H4 (cell line): ENCODE results near the gene GPR39. TPM values are rescaled to one million over a fixed set of nuclear protein-coding genes. Genes with fewer than 3 reads are reported as not detected.

Source experiments
- DNase-seq: peaks from one replicate; pipeline ENCODE4 v3.0.0-alpha.2; 2015; ENCODE audit warnings: low spot score
- total RNA-seq: library from RNA; depleted of rRNA; stranded (reverse); fragments of >200 nt; shearing (Covaris generic); gene quantifications from 2 replicates; pipeline ENCODE4 v1.2.3, GENCODE V29; 2014

Gene GPR39
- total RNA-seq, 1 experiment from 2014 or later: 5.1 TPM

DNA sequence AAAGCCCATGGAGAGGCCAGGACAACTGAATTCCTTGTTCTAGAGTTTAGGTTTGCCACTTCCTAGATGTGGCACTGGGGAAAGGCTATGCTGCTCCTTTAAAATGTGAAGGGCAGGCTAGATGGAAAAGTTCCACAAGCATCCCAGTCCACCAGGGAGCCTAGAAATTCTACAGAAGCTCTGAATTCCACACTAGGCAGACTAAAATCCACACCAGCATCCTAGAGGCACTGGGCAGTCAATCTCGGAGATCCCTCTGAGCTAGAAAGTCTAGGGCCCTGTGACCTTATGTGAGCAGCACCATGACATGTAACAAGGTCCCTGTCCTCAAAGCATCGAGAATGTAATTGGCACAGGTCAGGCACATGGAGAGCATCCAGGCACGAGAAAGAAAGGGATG lies 181.9 kb downstream of the GPR39 start:
- DNase-seq: no peak

DNA sequence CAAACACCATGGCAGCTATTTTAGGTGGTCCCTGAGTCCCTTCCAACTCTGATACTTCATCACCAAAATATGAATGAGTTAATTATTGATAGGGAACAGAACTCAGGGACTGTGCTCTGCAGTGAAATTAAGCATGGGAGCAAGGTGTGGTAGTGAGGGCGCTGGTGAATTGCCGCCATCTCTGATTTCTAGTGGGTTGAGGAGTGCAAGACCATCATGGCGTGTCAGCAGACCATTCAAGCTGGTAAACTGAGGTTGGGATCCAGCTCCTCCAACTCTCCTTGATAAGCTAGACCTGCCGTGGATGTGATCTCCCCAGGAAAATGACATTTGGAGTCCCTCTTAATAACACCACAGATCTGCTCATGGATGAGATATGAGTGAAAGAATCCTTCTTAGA lies 183.0 kb downstream of the GPR39 start:
- DNase-seq: no peak

- no peak for DNase-seq
These were observed 188.0 kb downstream of the GPR39 start for GRCh38 chr2:132604561-132604960.

GRCh38 chr2:132605236-132606180 lies 188.9 kb downstream of the GPR39 start:
- no peak for DNase-seq

GRCh38 chr2:132606649-132607048 lies 190.0 kb downstream of the GPR39 start:
- DNase-seq: no peak

DNA sequence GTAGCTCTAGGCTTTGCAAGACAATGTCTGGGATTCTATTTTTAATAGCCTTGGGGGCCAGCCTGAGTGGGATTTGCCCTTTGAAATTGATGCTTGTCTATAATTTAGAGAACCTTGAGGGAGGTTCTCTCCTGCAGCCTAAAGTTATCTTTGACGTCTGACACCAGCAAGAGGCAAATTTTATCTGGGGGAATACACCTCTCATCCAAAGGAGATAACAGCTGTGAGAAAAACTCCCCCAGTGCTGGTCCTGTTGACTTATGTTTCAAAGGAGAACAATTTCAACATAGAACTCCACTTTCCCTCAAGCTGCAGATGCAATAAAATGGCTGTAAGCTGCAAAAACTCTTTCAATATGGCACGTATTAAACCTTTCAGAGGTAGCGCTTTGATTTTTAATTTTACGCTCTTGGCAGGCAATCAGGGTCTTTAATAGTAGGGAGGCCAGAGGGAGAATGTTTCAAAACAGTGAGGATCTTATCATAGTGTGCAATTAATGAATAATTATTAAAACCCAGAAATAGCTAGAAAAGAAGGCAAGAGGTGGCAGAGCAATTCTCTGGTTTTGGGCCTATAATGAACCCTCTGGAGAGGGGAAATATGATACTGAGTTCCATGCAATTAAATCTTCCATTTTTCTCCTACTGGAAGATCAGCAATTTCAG lies 191.0 kb downstream of the GPR39 start:
- DNase-seq: no peak

DNA sequence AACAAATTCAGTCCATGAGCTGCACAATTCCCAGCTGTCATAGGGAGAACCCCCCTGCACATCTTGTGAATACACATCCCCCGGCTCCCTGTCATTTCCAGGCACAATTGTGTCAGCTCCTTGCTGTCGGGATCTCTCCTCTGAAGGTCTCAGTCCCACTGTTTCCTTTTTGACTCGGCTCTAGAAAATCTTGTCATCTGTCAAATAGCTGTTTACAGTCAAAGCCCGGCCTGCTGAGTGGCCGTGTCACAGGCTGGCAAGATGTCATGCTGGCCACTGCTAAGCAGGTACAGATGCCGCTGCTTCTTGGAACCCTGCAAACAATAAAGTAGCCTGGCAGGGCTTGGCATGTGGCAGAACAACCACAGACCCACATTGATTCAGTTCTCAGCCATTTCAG lies 191.7 kb downstream of the GPR39 start:
- no peak for DNase-seq

DNA sequence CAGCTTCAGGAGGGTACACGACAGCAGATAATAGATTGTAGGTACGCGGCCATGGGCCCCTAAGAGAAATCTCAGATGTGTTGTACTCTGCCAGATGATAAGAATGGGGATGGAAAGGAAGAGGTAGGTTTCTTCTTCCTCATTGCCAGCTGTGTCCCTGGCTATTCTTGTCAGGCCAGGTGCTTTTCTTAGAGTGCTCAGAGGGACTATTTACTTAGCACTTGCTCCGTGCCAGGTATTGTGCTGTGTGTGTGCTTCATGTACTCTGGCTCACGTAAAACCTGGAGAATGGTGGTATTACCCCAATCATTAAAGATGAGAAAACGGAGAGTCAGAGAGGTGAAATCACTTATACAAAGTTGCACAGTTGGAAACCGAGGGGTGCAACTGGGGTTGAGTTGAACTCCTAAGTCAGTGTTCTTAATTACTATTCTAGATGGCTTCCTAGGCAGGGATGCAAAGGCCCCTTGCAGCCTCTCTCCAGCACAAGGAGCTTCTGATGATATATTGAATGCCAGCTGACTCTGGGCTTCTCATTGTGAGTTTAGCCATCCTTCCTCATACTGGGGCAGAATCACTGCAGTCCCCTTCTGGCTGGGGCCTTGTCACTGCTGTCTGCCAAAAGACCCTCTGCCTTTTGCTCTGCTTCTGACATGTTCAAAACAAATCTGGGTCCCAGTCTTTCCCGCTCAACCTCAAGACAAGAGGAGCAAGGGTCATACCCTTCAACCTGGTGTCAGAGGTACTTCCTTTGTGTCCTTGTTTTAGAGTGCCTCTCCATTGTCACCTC lies 192.7 kb downstream of the GPR39 start:
- DNase-seq: no peak

DNA sequence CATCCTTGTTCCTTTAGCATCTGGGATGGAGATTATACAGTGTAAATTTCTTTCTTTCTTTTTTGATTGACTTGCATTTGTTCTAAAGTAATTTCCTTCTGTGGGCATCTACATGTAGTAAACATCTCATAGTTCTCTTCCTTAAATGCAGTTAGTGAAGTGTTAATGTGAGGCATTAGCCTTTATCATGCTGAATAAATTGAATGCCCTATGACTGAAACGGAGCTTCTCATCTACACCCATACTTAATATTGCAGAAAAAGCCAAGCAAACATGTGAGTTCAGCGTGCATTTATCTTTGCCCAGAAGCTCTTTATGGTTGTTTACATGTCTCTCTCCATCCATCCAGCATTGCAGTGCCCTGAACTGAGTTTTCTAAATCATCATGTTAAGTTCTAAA lies 195.1 kb downstream of the GPR39 start:
- DNase-seq: no peak

GRCh38 chr2:132615329-132616085 lies 198.9 kb downstream of the GPR39 start:
- no peak for DNase-seq

GRCh38 chr2:132617989-132618388 lies 201.4 kb downstream of the GPR39 start:
- DNase-seq: no peak

- DNase-seq: no peak
These were observed 202.1 kb downstream of the GPR39 start for GRCh38 chr2:132618734-132619133.

- peak; percentile 57 for DNase-seq
These were observed 203.5 kb downstream of the GPR39 start for GRCh38 chr2:132620115-132620514.

GRCh38 chr2:132621131-132621875 lies 204.7 kb downstream of the GPR39 start:
- DNase-seq: no peak

GRCh38 chr2:132623096-132623839 lies 206.7 kb downstream of the GPR39 start:
- DNase-seq: peak; percentile 84

- no peak for DNase-seq
These were observed 210.9 kb downstream of the GPR39 start for GRCh38 chr2:132627536-132627935.

DNA sequence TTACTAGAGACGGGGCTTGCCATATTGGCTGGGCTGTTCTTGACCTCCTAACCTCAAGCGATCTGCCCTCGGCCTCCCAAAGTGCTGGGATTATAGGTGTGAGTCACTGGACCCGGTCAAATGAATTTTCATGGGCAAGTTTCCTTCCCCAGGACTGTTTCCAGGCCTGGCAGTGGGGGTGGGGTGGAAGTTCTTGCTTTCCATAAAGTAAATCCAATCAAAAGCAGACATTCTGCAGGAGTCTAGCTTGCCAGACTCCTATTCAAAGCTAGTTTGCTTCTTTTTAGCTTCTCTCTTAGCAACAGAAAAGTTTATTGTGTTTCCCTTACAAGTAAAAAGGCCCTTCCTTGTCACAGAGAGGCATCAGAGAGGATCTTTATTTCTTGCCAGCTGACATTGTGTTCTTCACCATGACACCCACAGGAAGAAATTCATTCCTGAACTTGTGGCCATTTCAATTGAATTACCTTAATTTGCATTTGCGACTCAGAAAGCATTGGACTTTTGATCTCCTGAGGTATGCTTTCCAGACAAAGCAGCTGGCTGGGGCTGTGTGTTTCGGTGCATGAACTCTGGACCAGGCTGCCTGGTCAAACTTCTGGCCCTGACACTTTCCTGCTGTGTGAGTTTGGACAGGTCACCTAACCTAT lies 215.5 kb downstream of the GPR39 start:
- no peak for DNase-seq

DNA sequence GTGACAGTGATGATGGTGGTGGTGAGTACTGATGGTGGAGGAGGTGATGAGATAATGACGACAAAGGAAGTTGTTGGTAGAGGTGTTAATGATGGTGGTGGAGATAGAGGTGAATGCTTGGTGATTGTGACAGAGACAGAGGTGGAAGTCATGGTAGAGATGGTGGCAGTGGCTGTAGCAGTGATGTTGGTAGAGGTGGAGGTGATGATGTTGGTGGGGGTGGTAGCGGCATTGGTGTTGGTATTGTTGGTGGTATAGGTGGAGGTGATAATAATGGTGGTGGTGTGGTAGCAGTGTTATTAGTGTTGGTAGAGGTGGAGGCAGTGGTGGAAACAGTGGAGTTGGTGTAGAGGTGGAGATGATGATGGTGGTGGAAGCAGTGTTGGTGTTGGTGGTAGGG lies 217.0 kb downstream of the GPR39 start:
- DNase-seq: no peak

- no peak for DNase-seq
These were observed 219.7 kb downstream of the GPR39 start for GRCh38 chr2:132636346-132636745.
